ENCODE data around the gene SLC25A41. TPM values are rescaled to one million over a fixed set of nuclear protein-coding genes. Genes with fewer than 3 reads are reported as not detected.

Gene SLC25A41
- total RNA-seq, 3 donors from 2014 or later = 0.32 to 1.4 (median 0.43) TPM

DNA sequence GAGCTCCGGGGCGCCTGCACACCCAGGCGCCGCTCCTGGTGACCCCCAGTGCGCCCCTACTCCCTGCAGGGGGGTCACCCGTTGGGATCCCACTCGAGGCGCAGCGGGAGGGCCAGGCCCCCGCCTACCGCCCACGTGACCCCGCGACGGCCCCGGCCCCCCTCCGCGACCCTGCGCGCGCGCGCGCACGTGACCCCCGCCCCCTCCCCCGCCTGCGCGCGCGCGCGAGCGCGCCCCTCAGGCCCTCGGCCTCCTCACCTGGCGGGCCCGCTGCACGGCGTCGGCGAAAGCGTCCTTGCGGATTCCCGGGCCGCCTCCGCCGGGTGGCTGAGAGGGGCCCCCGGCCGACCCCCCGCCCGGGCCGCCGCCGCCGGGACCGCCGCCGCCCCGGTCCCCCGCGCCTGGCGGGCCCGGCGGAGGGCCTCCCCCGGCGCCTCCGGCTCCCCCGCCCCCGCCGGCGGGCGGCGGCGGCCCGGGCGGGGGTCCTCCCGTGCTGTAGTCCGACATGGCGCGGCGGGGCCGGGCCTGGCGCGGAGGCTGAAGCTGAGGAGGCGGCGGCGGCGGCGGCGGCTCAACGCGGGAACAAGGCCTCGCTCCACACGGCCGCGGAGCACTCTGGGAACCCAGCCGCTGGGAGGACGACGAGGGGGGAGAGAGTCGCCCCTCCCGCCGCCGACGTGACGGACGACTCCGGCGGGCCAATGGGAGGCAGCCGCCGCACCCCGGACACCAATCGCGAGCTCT is 9.2 kb downstream of the SLC25A41 start, which contains the start of gene KHSRP:
Gene KHSRP, minus strand, starts transcription at position 617 of the 744 bp plus-strand sequence. Its CDS starts 110 bp downstream, at position 507.
- H3K4me3 ChIP-seq = peak within 1 kb of the TSS; percentile 61
- H3K36me3 ChIP-seq (ENCODE audit: low read depth) = peaks cover 12% of the 10 kb centered on the region
- H3K9me3 ChIP-seq = no peaks in the 10 kb centered on the region
- TF ChIP-seq, protein P1, sequence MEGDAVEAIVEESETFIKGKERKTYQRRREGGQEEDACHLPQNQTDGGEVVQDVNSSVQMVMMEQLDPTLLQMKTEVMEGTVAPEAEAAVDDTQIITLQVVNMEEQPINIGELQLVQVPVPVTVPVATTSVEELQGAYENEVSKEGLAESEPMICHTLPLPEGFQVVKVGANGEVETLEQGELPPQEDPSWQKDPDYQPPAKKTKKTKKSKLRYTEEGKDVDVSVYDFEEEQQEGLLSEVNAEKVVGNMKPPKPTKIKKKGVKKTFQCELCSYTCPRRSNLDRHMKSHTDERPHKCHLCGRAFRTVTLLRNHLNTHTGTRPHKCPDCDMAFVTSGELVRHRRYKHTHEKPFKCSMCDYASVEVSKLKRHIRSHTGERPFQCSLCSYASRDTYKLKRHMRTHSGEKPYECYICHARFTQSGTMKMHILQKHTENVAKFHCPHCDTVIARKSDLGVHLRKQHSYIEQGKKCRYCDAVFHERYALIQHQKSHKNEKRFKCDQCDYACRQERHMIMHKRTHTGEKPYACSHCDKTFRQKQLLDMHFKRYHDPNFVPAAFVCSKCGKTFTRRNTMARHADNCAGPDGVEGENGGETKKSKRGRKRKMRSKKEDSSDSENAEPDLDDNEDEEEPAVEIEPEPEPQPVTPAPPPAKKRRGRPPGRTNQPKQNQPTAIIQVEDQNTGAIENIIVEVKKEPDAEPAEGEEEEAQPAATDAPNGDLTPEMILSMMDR (IDR thresholded peaks at IDR 0.05) = no peak
- DNase-seq = peak in 1 of 3 donors; percentile 61
- intact Hi-C loops (cut with DNase I, micrococcal nuclease) = no loop called here
- peaks cover 19% of the 10 kb centered on the region for H3K4me1 ChIP-seq (ENCODE audit: low read depth)
- ATAC-seq = no peak

DNA sequence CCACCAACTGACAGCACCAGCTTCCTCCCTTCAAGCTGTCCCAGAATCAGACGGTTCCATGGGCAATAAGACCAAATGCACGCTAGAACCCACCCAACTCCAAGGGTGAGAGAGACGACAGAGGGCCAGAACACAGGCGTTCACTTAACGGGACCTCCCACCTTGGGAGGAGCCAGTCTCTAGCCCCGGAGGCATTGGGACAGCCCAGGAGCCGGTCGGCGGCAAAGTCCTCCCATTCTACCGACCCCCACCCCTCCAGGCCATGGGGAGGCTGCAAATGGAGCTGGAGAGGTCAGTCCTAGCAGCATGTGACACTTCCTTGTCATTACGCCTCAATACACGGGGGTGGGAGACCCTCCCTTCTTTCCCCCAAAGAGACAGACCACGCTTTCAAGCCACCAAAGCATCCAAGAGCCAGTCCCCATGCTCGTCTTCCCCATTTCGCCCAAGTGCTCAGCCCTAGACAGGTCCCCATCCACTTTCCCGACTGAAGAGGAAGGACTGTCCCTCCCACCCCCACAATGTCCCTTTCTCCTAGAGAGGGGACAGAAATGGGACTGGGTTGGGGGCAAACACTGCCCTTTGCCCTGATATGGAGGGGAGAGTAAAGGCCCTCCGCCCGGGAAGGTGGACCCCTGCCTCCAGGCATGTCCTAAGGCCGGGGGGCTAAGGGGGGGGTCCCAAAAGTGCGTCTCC is 9.9 kb downstream of the SLC25A41 start:
- intact Hi-C loops (cut with DNase I, micrococcal nuclease) = no loop called here
- H3K4me1 ChIP-seq (ENCODE audit: low read depth) = peaks cover 19% of the 10 kb centered on the region

DNA sequence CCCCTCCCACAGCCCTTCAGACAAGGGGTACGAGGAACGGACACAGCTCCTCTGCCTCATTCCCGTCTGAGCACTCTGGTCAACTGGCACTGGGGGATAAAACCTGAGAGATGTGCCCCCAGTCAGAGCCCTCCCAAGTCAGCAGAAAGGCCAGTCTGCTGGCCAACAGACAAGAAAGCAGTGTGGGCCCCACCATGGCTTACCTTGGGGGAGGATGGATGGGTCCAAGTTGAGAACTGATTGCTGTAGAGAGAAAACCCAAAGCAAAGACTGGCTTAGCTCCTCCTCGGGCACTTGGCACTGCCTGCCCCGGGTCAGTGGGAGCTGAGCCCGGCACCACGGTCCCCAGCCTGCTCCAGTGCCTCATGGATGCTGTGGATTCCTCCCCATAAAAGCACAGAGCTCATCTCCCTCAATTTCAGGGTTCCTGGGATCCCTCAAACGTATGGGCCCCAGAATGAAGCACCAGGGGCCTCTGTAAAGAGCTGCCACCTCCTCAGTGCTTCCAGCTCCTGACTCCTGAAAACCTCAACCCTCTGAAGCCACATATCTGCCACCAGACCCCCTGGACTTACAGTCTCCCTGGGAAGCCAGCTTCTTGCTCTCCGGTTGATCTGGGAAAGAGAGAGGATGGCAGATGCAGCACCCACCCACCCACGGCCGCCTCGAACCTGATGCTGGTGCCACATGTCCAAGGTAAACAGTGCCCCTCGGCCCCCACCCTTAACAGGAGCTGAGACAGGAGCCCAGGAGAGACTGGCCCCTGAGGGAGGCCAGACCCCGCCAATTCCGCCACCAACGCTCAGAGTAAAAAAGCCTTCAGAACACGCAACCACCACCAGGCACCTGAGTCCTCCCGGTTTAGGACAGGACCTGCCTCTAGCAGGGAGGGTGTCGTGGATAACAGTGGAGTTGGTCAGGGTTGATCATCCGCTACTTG is 12.2 kb downstream of the SLC25A41 start:
- intact Hi-C loops (cut with DNase I, micrococcal nuclease) = no loop called here
- peaks cover 26% of the 10 kb centered on the region for H3K36me3 ChIP-seq (ENCODE audit: low read depth)
- H3K9me3 ChIP-seq = no peaks in the 10 kb centered on the region
- no peak for ATAC-seq
- DNase-seq = no peak
- peaks cover 19% of the 10 kb centered on the region for H3K4me1 ChIP-seq (ENCODE audit: low read depth)
- no peak overlapping the region for H3K4me3 ChIP-seq
- TF ChIP-seq, protein P1 (IDR thresholded peaks at IDR 0.05) = no peak

More for the DNA sequence above, 9.9 kb downstream of the SLC25A41 start:
- DNase-seq (peak in 2 of 3 donors; percentile 41 to 51), ATAC-seq (no peak)
- TF ChIP-seq, protein P1 (IDR thresholded peaks at IDR 0.05) = no peak
- H3K4me3 ChIP-seq = peak overlapping the region; percentile 61
- H3K36me3 ChIP-seq (ENCODE audit: low read depth) = peaks cover 12% of the 10 kb centered on the region
- H3K9me3 ChIP-seq = no peaks in the 10 kb centered on the region

DNA sequence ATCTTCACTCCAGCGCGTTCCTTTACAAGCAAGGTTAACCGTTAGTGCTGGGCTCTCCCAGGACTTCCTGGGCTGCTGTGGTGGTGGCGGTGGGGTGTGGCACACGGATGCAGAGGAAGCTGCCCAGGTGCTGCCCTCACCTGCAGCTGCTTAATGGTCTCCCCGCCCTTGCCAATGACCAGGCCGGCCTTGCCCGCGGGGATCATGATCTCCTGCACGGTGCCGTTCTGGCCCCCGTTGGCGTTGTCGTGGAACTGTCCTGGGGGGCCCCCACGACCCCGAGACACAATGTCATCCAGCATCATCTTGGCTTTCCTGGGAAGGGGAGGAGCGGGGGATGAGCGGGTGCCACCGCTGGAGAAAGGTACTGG is 15.0 kb downstream of the SLC25A41 start:
- intact Hi-C loops (cut with DNase I, micrococcal nuclease) = no loop called here
- DNase-seq = no peak
- H3K9me3 ChIP-seq = no peaks in the 10 kb centered on the region
- peaks cover 30% of the 10 kb centered on the region for H3K36me3 ChIP-seq (ENCODE audit: low read depth)
- TF ChIP-seq, protein P1 (IDR thresholded peaks at IDR 0.05) = no peak
- ATAC-seq = peak; percentile 61
- H3K4me3 ChIP-seq = no peak overlapping the region
- peaks cover 9% of the 10 kb centered on the region for H3K4me1 ChIP-seq (ENCODE audit: low read depth)

All from mucosa of descending colon (tissue), 3 donors.